IMR-90 (cell line): ENCODE results near the gene NFKB1. TPM values are rescaled to one million over a fixed set of nuclear protein-coding genes. Genes with fewer than 3 reads are reported as not detected.
A peak's percentile ranks its signal among the peaks of the same experiment; 100 is the strongest.

Experiments
- ATAC-seq: fragments of 200-7000 bp; cut with Tn5 transposase; 2 replicates; pipeline ENCODE4 v1.9.1; 2020; ENCODE audit warnings: low read depth, mild to moderate bottlenecking, moderate library complexity
- BruUV-seq: library from RNA; stranded (reverse); fragments of 400-500 nt; replicated peaks from 2 replicates; lab custom pipeline; 2021; lab: Mats Ljungman, UMichigan
- CTCF ChIA-PET: fragments of 300-600 bp; formaldehyde crosslinking; extraction: SDS; loops from one replicate; lab custom pipeline; 2021; ENCODE audit warnings: antibody characterized with exemption; lab: Yijun Ruan, JAX
- POLR2A ChIA-PET: fragments of 300-600 bp; sonication (Branson Sonifier 250); formaldehyde crosslinking; loops from one replicate; lab custom pipeline; 2022; ENCODE audit warnings: antibody characterized with exemption; ENCODE audit not compliant: unreplicated experiment; lab: Charles Lee
- DNase-seq: peaks from one replicate; pipeline ENCODE4 v3.0.0; 2013
- H2AFZ ChIP-seq: replicated peaks from 2 replicates; pipeline ENCODE3; 2013; ENCODE audit warnings: low read length, mild to moderate bottlenecking; ENCODE audit not compliant: poor library complexity
- H2AK5ac ChIP-seq: 2 replicates; pipeline ENCODE4 v1.6.1; 2013; ENCODE audit warnings: low read depth, low read length, inconsistent platforms
- H2AK9ac ChIP-seq: replicated peaks from 2 replicates; pipeline ENCODE3; 2013; ENCODE audit warnings: mild to moderate bottlenecking, low read depth, low read length, moderate library complexity; ENCODE audit not compliant: poor library complexity
- H2BK120ac ChIP-seq: 2 replicates; pipeline ENCODE4 v1.6.1; 2013; ENCODE audit warnings: low read depth, low read length, inconsistent platforms
- H2BK15ac ChIP-seq: 3 replicates; pipeline ENCODE4 v1.6.1; 2013; ENCODE audit warnings: low read depth, low read length, inconsistent platforms
- H2BK20ac ChIP-seq: 2 replicates; pipeline ENCODE4 v1.6.1; 2013; ENCODE audit warnings: low read depth, mild to moderate bottlenecking, inconsistent platforms, low read length, moderate library complexity
- H2BK5ac ChIP-seq: 2 replicates; pipeline ENCODE4 v1.6.1; 2013; ENCODE audit warnings: mild to moderate bottlenecking, low read depth, low read length, inconsistent platforms; ENCODE audit not compliant: poor library complexity, severe bottlenecking
- H3K14ac ChIP-seq: replicated peaks from 2 replicates; pipeline ENCODE4 v1.6.1; 2013; ENCODE audit warnings: low read depth, low read length, inconsistent platforms
- H3K18ac ChIP-seq: 2 replicates; pipeline ENCODE4 v1.6.1; 2013; ENCODE audit warnings: low read depth, low read length, control low read depth
- H3K23ac ChIP-seq: 2 replicates; pipeline ENCODE4 v1.6.1; 2013; ENCODE audit warnings: low read depth, low read length, inconsistent platforms
- H3K27ac ChIP-seq: 2 replicates; pipeline ENCODE4 v1.5.1; 2013; ENCODE audit warnings: mild to moderate bottlenecking, control low read depth, low read length; ENCODE audit not compliant: insufficient read depth
- H3K27me3 ChIP-seq: 2 replicates; pipeline ENCODE4 v1.6.1; 2013; ENCODE audit warnings: low read length; ENCODE audit not compliant: control insufficient read depth, insufficient read depth
- H3K36me3 ChIP-seq: 2 replicates; pipeline ENCODE4 v1.6.1; 2013; ENCODE audit warnings: low read length, mixed read lengths; ENCODE audit not compliant: control insufficient read depth, insufficient read depth
- H3K4ac ChIP-seq: 2 replicates; pipeline ENCODE4 v1.6.1; 2013; ENCODE audit warnings: low read depth, low read length, inconsistent platforms
- H3K4me1 ChIP-seq: 2 replicates; pipeline ENCODE4 v1.6.1; 2013; ENCODE audit warnings: low read length, mixed read lengths; ENCODE audit not compliant: control insufficient read depth, insufficient read depth
- H3K4me2 ChIP-seq: 2 replicates; pipeline ENCODE4 v1.6.1; 2013; ENCODE audit warnings: low read depth, mild to moderate bottlenecking, control low read depth, low read length, moderate library complexity
- H3K4me3 ChIP-seq: 2 replicates; pipeline ENCODE4 v1.5.1; 2013; ENCODE audit warnings: low read depth, mild to moderate bottlenecking, control low read depth, low read length, moderate library complexity; ENCODE audit not compliant: insufficient read depth
- H3K56ac ChIP-seq: 2 replicates; pipeline ENCODE4 v1.6.1; 2013; ENCODE audit warnings: low read length, inconsistent platforms; ENCODE audit not compliant: insufficient read depth; ENCODE audit errors: extremely low read depth
- H3K79me1 ChIP-seq, 2 experiments: 2 replicates each; pipeline ENCODE4 v1.6.1; 2013; ENCODE audit warnings: low read length in 2 of 2, inconsistent platforms in 1 of 2, low read depth in 1 of 2
- H3K9ac ChIP-seq: 2 replicates; pipeline ENCODE4 v1.6.1; 2013; ENCODE audit warnings: low read depth, low read length, control low read depth
- H3K9me1 ChIP-seq: 2 replicates; pipeline ENCODE4 v1.6.1; 2013; ENCODE audit warnings: low read length, inconsistent platforms; ENCODE audit not compliant: insufficient read depth
- H3K9me3 ChIP-seq: 2 replicates; pipeline ENCODE4 v1.6.1; 2013; ENCODE audit warnings: low read length; ENCODE audit not compliant: control insufficient read depth, insufficient read depth
- H4K20me1 ChIP-seq: 2 replicates; pipeline ENCODE4 v1.6.1; 2013; ENCODE audit warnings: low read length, inconsistent platforms; ENCODE audit not compliant: insufficient read depth
- H4K5ac ChIP-seq: 2 replicates; pipeline ENCODE4 v1.6.1; 2013; ENCODE audit warnings: mild to moderate bottlenecking, low read depth, low read length, control low read depth
- H4K8ac ChIP-seq, 2 experiments: 2 replicates each; pipeline ENCODE4 v1.6.1; 2013; ENCODE audit warnings: low read depth in 2 of 2, low read length in 2 of 2, control low read depth in 1 of 2, inconsistent platforms in 1 of 2
- H4K91ac ChIP-seq: 2 replicates; pipeline ENCODE4 v1.6.1; 2013; ENCODE audit warnings: low read depth, low read length, inconsistent platforms; ENCODE audit not compliant: insufficient read depth
- BHLHE40 ChIP-seq: fragments of 150-350 bp; IDR thresholded peaks from 2 replicates; pipeline ENCODE4 v1.6.1; 2016; ENCODE audit warnings: mild to moderate bottlenecking, low read depth, low read length
- CEBPB ChIP-seq: IDR thresholded peaks from 2 replicates; pipeline ENCODE4 v1.6.1; 2012; ENCODE audit warnings: low read depth, low read length, improper control_type of control experiment
- CHD1 ChIP-seq: IDR thresholded peaks from 2 replicates; pipeline ENCODE4 v1.6.1; 2012; ENCODE audit warnings: low read depth, low read length, improper control_type of control experiment
- FOS ChIP-seq: fragments of 150-350 bp; IDR thresholded peaks from 2 replicates; pipeline ENCODE4 v1.6.1; 2016; ENCODE audit warnings: low read depth, low read length
- MAFK ChIP-seq: IDR thresholded peaks from 2 replicates; pipeline ENCODE4 v1.6.1; 2012; ENCODE audit warnings: low read depth, low read length, improper control_type of control experiment
- MAZ ChIP-seq: IDR thresholded peaks from 2 replicates; pipeline ENCODE4 v1.6.1; 2012; ENCODE audit warnings: low read depth, mild to moderate bottlenecking, low read length, improper control_type of control experiment, moderate library complexity, borderline replicate concordance
- MXI1 ChIP-seq: IDR thresholded peaks from 2 replicates; pipeline ENCODE4 v1.6.1; 2012; ENCODE audit warnings: low read depth, mild to moderate bottlenecking, low read length, moderate library complexity, borderline replicate concordance
- POLR2A ChIP-seq: IDR thresholded peaks from 2 replicates; pipeline ENCODE4 v1.6.1; 2012; ENCODE audit warnings: mild to moderate bottlenecking, low read depth, low read length
- SMC3 ChIP-seq: fragments of 150-350 bp; IDR thresholded peaks from 2 replicates; pipeline ENCODE4 v1.6.1; 2016; ENCODE audit warnings: low read depth, mild to moderate bottlenecking, antibody characterized with exemption, low read length, moderate library complexity
- WGBS, 2 experiments: methylation state at CpG; one replicate each; pipeline versions ENCODE4 v1.1.5 to v1.1.7; 2013; ENCODE audit warnings: missing lambda C conversion rate in 2 of 2; ENCODE audit not compliant: insufficient read length in 1 of 2; ENCODE audit errors: extremely low coverage in 2 of 2; 5-methylcytosine and 5-hydroxymethylcytosine counted together
- dilution Hi-C: fragments of 300-500 bp; cut with HindIII; formaldehyde crosslinking; loops from one replicate; pipeline ENCODE4 v1.14.3; 2018; ENCODE audit warnings: low sequenced_read_pairs; ENCODE audit not compliant: unreplicated experiment
- in situ Hi-C: fragments of 300-500 bp; cut with MboI; formaldehyde crosslinking; loops from 3 replicates; pipeline ENCODE4 v1.14.3; 2019; ENCODE audit warnings: low sequenced_read_pairs, inconsistent platforms, mixed read lengths
- intact Hi-C: fragments of 100-400 bp; cut with micrococcal nuclease; formaldehyde crosslinking; loops from 2 replicates; pipeline ENCODE4 v1.10.0; 2022
- polyA plus RNA-seq, 3 experiments: library from polyadenylated mRNA; depleted of rRNA; stranded (reverse); fragments of >200 nt; gene quantifications; 2 replicates each; pipeline ENCODE4 v1.2.3, GENCODE V29; 2012; ENCODE audit warnings: low replicate concordance in 1 of 3
- total RNA-seq: library from RNA; depleted of rRNA; stranded (reverse); fragments of >200 nt; gene quantifications from 2 replicates; pipeline ENCODE4 v1.2.3, GENCODE V29; 2012
- TF ChIP-seq, protein P1 (sequence below): fragments of 150-350 bp; IDR thresholded peaks from 2 replicates; pipeline ENCODE4 v1.6.1; 2017; ENCODE audit warnings: mild to moderate bottlenecking, antibody characterized with exemption, low read length, low read depth
- TF ChIP-seq, protein P2 (sequence below): fragments of 150-350 bp; IDR thresholded peaks from 2 replicates; pipeline ENCODE4 v1.6.1; 2016; ENCODE audit warnings: low read depth, mild to moderate bottlenecking, low read length, moderate library complexity, borderline replicate concordance

The NFKB1 gene
- total and polyA plus RNA-seq, 2 of the 4 experiments (the other 2 are of a cell fraction): 19.8 to 24.6 TPM

DNA sequence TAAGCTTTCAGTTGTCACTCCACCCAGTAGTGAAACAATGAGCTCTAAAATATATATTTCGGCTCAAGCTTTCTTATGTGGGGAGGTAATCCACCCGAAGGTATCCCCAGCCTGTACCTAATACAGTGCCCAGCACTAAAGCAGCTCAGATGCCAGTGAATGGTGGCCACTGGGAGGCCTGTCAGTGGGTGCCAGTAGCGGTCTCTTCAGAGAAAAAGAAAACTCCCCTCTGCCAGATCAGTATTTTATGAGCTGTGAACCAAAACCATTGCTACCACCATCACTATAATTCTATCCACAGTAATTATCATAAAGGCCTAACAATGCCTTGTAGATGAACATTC lies 835 bp upstream of the NFKB1 start:
- peak overlapping the region; percentile 90 for H2BK5ac ChIP-seq
- no peaks in the 10 kb centered on the region for H3K9me3 ChIP-seq
- ChIA-PET POLR2A (no interaction called here), CTCF (interaction anchor here (0.9 to 1.5 kb wide), 7 partner anchors 9 to 124 kb away, joined by 3 to 5 read pairs (median 3); no protein-coding TSS in a partner anchor)
- peak overlapping the region; percentile 69 for H2AFZ ChIP-seq
- H2BK120ac ChIP-seq: no peak overlapping the region
- H4K8ac ChIP-seq: peak overlapping the region; percentile 46 to 64; a peak in 3 of 4 replicates
- dilution Hi-C loops (no loop called here), in situ Hi-C loops (no loop called here), intact Hi-C loops (loop anchor here (2.0 to 10.0 kb wide), 5 partner anchors 48 to 512 kb away; partner anchors contain the start of gene UBE2D3)
- no peak overlapping the region; the same call in 1 of the 2 replicates for H4K91ac ChIP-seq
- DNase-seq (no peak), ATAC-seq (no peak)
- H3K4me2 ChIP-seq: peak overlapping the region; percentile 82
- H4K20me1 ChIP-seq: peaks cover 5% of the 10 kb centered on the region; the same call in 1 of the 2 replicates
- peak overlapping the region; percentile 58; the same call in 1 of the 2 replicates for H4K5ac ChIP-seq
- H3K14ac ChIP-seq: peak overlapping the region; percentile 60; the same call in 1 of the 2 replicates
- no peak overlapping the region for H2BK20ac ChIP-seq
- H2AK9ac ChIP-seq: peak overlapping the region; percentile 12
- H3K9ac ChIP-seq: peak overlapping the region; percentile 51
- H3K18ac ChIP-seq: peak overlapping the region; percentile 70; the same call in 1 of the 2 replicates
- peak overlapping the region; percentile 0; the same call in 1 of the 2 replicates for H3K4ac ChIP-seq
- H2BK15ac ChIP-seq: 0 out of 3 replicates have a peak overlapping the region, but pooled peaks have one; percentile 17
- peak overlapping the region; percentile 70 for H3K56ac ChIP-seq
- peaks cover 8 to 26% of the 10 kb centered on the region in 2 experiments; a peak in 3 of 4 replicates for H3K79me1 ChIP-seq
- H3K9me1 ChIP-seq: no peaks in the 10 kb centered on the region
- BruUV-seq: no TSS peak
- peak overlapping the region; percentile 70 for H3K4me3 ChIP-seq
- H3K27me3 ChIP-seq: no peaks in the 10 kb centered on the region
- H2AK5ac ChIP-seq: no peak overlapping the region
- TF ChIP-seq CEBPB (no peak), MXI1 (no peak), CHD1 (no peak), MAFK (no peak), BHLHE40 (no peak), FOS (no peak), SMC3 (no peak), POLR2A (no peak), MAZ (no peak)
- TF ChIP-seq, protein P1, sequence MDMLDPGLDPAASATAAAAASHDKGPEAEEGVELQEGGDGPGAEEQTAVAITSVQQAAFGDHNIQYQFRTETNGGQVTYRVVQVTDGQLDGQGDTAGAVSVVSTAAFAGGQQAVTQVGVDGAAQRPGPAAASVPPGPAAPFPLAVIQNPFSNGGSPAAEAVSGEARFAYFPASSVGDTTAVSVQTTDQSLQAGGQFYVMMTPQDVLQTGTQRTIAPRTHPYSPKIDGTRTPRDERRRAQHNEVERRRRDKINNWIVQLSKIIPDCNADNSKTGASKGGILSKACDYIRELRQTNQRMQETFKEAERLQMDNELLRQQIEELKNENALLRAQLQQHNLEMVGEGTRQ: no peak
- TF ChIP-seq, protein P2, sequence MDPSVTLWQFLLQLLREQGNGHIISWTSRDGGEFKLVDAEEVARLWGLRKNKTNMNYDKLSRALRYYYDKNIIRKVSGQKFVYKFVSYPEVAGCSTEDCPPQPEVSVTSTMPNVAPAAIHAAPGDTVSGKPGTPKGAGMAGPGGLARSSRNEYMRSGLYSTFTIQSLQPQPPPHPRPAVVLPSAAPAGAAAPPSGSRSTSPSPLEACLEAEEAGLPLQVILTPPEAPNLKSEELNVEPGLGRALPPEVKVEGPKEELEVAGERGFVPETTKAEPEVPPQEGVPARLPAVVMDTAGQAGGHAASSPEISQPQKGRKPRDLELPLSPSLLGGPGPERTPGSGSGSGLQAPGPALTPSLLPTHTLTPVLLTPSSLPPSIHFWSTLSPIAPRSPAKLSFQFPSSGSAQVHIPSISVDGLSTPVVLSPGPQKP: no peak
- no CpG with 5 or more reads among the region's 3 CpGs for WGBS, 2 experiments
- H3K27ac ChIP-seq: peak overlapping the region; percentile 76
- H3K36me3 ChIP-seq: no peaks in the 10 kb centered on the region
- H3K23ac ChIP-seq: peak overlapping the region; percentile 85
- peaks cover 3% of the 10 kb centered on the region; the same call in 1 of the 2 replicates for H3K4me1 ChIP-seq
